Stimulated activated CD4-positive, alpha-beta T cell treated with anti-CD3 and anti-CD28 coated beads, TNF-alpha, amount 100 ng/mL, for 48 hours (primary cell): ENCODE data around the gene LAMTOR5.
A peak's percentile ranks its signal among the peaks of the same experiment; 100 is the strongest.

ENCODE experiments used
- DNase-seq, 3 donors: peaks; one replicate each; pipeline ENCODE4 v3.0.0-alpha.2; 2020; ENCODE audit warnings: low read depth in 3 of 3

Gene LAMTOR5

DNA sequence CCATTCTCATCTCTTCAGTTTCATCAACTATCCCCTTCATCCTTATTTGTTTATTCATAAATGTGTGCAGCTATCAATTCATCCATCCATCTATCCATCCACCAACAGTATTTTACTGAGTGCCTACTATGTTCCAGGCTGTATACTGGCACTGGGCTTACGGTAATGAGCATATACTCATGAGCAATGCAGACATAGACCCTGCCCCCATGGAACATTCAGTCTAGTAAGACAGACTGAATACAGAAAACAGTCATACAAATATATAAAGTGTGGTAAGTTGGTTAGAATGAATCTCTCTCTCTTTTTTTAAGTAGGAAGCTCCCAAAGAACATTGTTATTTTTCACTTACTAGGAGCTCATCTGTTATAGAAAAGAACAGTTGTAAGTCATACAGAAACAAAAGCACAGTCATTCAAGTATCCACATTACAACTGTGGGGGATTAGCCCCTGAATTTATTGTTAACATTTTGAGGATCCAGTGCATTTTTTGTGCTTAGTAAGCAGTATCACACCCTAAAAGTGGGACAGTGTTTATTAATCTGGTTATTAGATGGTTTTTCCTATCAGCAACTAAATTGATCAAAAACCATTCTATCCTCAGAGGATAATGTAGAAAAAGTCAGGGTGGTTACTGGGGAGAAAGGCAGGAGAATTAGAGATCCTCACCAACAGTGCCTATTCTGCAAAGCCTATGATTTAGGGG lies 20.3 kb downstream of the LAMTOR5 start:
- DNase-seq: no peak

DNA sequence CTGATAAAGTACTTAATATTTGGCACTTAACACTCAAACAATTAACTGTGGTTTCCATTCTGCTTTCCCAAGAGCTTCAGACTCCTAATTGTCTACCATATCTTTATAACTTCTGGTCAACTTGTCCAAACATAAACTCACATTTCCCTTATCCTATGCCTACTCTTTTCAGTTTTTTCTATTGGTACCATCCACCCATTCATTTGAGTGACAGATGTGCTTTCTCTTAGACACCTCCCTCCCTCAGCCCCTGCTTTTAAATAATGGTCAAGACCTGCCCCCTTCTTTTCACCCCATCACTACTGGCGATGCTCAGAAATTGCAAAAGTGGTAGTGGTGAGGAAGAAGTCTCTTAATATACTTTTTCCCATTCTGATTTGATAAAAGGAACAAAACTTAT lies 22.1 kb downstream of the LAMTOR5 start:
- no peak for DNase-seq

DNA sequence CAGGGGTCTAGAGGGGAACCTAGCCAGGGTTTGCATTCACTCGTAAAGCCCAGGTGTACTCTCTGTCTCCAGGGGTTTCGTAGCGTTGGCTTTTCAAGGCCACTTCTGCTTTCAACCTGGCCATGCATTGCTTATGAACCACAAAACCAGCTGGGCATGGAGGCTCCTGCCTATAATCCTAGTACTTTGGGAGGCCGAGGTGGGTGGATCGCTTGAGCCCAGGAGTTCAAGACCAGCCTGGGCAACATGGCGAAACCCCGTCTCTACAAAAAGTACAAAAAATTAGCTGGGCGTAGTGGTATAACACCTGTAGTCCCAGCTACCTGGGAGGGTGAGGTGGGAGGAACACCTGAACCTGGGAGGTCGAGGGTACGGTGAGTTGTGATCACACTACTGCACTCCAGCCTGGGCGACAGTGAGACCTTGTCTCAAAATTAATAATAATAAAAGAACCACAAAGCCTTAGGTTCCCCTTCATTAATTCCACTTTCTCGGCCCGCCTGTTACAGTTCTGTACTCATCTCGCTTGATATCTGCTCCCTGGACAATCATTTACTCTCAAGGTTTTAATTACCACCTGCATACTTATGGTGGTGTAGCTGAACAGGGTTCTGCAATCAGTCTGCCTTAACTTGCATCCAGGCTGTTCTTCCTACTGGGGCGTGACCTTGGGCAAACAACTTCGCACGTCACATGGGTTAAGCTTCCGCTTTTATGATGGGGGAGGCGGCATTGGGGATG lies 22.7 kb downstream of the LAMTOR5 start:
- DNase-seq: no peak

DNA sequence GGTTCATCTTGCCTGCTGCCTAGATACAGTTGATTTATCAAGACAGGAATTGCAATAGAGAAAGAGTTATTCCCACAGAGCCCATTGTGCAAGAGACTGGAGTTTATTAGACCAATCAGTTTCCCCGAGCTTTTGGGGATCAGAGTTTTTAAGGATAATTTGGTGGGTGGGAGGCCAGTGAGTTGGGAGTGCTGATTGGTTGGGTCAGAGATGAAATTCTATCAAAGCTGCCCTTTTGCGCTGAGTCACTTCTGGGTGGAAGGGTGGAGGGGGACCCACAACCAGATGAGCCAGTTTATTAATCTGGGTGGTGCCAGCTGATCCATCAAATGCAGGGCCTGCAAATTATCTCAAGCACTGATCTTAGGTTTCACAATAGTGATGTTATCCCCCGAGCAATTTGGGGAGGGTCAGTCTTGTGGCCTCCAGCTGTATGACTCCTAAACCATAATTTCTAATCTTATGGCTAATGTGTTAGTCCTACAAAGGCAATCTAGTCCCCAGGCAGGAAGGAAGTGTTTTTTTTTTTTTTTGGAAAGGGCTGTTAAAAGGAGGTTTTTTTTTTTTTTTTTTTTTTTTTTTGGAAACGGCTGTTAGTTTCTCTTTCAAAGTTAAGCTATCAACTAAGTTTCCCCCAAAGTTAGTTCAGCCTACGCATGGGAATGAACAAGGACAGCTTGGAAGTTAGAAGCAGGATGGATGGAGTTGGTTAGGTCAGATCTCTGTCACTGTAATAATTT lies 24.1 kb downstream of the LAMTOR5 start:
- no peak for DNase-seq

DNA sequence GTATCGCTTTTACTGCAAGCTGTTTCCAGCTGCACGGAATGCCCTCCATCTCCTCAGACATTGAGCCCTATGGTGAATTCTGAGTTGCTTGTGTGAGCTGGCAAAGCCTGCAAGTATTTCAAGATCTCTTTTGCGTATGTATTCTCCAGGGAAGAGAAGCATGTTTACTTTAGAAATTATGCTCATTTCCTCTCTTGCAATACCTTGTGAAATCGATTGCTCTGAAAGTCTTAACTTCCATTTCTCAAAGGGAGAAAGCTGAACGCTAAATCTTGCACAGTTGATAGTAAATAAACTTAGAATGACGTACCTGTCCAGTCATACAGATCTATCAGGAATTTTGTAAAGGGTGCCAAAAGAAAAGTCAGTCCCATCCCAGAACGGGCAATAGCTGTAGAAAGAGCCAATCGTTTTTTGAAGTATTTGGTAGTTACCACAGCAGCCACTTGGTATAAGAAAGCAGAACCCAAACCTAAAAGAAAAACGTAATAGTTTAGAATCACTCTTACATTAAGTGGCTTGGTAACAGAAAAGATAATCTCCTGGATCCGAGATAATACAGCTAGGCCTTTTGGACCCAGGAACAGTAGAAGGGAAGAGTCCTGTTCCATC lies 26.7 kb downstream of the LAMTOR5 start:
- no peak for DNase-seq

DNA sequence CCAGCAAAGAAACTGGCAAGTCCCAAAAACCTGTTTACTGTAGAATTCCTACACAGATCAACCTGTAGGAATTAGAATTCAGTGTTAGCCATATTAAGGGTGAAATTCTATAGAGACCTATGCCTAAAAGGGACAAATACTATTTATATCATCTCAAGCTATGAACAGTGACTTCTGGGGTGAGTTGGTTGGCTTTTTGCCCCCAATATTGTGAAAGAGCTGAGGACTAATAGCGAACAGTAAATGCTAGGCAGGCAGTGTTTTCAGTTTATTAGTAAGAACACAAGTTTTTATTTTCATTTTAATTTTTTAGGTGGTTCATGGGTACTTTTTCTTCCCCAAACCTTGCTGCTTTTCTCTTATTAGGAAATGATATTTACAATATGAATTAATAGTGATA lies 32.0 kb downstream of the LAMTOR5 start:
- no peak for DNase-seq

DNA sequence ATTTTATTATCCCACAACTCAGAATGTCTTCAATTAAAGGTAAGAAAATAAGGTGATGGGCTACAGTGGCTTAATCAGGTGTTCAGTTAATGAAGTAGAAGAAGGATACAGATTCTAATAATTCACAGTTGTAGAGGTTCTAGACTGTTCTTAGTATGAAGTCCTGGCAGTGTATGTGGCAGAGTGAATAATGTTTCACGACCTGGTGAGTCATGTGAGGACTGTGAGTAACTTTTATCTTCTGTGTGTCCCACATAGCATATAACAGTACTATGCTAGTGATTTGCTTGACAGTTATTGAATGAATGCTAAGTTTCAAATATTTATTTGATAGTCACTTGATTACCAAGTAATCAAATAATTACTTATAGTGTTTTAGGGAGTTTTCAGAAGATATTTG lies 36.7 kb downstream of the LAMTOR5 start:
- DNase-seq: peak in 1 of 3 donors; percentile 8

DNA sequence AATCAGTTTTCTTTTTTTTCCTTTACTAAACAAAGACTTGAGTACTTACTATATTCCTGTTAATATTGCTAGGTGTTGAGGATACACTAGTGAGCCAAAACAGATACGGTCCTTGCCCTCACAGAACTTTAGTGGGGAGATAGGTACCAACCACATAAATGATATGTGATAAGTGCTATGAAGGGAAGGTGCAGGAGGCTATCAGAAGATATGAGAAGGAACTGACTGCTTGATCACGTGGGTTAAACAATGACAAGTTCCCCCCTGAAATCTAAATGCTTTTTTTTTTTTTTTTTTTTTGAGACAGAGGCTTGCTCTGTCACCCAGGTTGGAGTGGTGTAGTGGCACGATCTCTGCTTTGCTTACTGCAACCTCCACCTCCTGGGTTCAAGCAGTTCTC lies 43.3 kb downstream of the LAMTOR5 start:
- DNase-seq: no peak

DNA sequence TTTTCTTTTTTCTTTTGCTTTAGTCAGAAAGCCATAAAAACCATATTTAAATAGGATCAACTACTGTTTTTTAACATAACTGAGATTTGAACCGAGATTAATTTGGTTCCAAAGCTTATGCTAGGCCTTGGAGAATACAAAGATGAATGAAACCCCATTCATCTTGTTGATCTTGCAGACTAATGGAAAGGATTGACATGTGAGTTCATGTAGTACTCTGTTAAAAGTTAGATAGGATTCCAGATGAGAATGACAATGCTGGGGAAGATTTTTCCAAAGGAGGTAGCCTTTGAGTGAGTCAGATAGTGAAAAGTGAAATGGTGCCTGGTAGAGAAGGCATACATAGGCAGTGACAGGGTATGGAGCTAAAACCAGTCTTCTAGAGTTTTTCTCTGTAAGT lies 45.6 kb downstream of the LAMTOR5 start:
- no peak for DNase-seq

DNA sequence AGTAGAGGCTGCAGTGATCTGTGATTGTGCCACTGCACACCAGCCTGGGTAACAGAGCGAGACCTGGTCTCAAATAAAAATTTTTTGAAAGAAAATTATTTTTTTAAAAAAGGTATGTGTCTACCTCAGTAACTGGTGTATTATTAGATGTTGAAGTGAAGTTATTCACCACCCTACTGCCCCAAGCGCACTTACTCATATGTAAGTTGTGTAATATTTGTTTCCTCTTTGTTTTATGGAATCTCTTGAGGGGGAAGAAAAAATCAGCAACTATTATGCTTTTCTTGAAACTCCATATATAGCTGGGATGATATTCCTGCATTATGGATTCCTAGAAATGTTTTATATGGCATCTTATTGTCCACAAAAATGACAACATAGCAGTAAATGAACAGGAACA lies 47.1 kb downstream of the LAMTOR5 start:
- no peak for DNase-seq

DNA sequence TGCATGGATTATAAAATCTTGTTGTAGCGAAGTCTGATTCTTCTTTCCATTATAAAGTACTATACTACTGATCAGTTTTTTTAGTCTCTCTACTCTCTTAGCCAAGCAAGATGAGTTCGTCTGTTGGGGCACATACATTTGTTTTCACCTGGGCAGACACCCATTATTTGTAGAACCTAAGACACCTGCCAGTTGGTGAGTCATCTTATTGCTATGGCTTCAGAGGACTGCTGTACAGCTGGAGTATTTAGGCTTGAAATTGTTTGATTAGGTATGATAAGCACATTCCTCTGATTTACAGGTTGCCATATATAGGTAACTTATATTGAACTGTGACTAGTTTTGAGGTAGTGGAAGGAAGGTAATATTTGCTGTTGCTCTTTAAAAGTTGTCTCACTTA lies 51.1 kb downstream of the LAMTOR5 start:
- no peak for DNase-seq

DNA sequence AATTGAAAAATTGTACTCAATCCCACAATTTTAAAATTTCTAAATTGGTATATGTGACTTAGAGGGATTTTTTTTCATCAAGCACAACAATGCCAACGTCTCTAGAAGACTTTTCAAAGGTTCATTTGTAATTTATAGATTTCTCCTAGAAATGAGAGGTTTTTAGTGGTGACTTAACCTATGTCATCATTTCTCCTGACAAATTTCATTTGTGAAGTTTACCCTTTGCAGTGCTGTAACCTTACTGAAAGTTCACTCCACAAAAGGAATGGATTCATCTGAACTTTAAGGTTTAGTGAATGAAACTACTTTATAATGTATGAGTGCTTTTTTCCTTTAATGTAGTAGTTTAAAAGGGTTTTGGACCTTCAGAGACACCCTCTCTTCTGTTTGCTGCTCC lies 52.2 kb downstream of the LAMTOR5 start:
- no peak for DNase-seq
